Measurements from ENCODE around the gene TRIO.

DNA sequence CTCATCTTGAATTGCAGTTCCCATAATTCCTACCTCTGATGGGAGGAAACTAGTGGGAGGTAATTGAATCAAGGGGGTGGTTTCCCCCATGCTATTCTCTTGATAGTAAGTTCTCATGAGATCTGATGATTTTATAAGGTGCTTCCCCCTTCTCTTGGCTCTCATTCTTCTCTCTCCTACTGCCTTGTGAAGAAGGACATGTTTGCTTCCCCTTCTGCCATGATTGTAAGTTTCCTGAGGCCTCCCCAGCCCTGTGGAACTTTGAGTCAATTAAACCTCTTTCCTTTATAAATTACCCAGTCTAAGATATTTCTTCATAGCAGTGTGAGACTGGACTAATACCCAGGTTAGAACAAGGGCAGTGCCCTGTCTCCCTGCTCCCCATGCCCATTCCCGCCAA, 7.5 kb upstream of the TRIO start:
- TF ChIP-seq CTCF (IDR thresholded peaks at IDR 0.05) (no peak), POLR2A (IDR thresholded peaks at IDR 0.05) (no peak)
